Measurements from ENCODE around the gene MACROD2.

GRCh38 chr20:15515691-15516090 is 1520.4 kb downstream of the MACROD2 start:
- TF ChIP-seq CTCF (IDR thresholded peaks at IDR 0.05) (no peak), POLR2A (IDR thresholded peaks at IDR 0.05) (no peak), POLR2AphosphoS5 (IDR thresholded peaks at IDR 0.05) (no peak)
